Gastroesophageal sphincter (tissue), 3 donors: ENCODE data around the gene GREM1.

Experiments
- POLR2AphosphoS5 ChIP-seq: sonication (generic); formaldehyde crosslinking; IDR thresholded peaks from one replicate; pipeline ENCODE4 v1.6.1; 2017; ENCODE audit warnings: antibody characterized with exemption
- TF ChIP-seq, protein P1 (sequence below), 4 experiments: fragments of 200-600 bp in 2 of 4; fragments of 450-650 bp in 2 of 4; sonication (generic) in 1 of 4; IDR thresholded peaks; one replicate each; pipeline ENCODE4 v1.5.1; 2017 to 2019; ENCODE audit warnings: antibody characterized with exemption in 4 of 4, mild to moderate bottlenecking in 2 of 4, moderate library complexity in 2 of 4

- no peak for TF ChIP-seq POLR2AphosphoS5
- TF ChIP-seq, protein P1, sequence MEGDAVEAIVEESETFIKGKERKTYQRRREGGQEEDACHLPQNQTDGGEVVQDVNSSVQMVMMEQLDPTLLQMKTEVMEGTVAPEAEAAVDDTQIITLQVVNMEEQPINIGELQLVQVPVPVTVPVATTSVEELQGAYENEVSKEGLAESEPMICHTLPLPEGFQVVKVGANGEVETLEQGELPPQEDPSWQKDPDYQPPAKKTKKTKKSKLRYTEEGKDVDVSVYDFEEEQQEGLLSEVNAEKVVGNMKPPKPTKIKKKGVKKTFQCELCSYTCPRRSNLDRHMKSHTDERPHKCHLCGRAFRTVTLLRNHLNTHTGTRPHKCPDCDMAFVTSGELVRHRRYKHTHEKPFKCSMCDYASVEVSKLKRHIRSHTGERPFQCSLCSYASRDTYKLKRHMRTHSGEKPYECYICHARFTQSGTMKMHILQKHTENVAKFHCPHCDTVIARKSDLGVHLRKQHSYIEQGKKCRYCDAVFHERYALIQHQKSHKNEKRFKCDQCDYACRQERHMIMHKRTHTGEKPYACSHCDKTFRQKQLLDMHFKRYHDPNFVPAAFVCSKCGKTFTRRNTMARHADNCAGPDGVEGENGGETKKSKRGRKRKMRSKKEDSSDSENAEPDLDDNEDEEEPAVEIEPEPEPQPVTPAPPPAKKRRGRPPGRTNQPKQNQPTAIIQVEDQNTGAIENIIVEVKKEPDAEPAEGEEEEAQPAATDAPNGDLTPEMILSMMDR (IDR thresholded peaks at IDR 0.05) = no peak
Observed at GRCh38 chr15:32746116-32746857, 28.5 kb downstream of the GREM1 start.
